Naive B cell (primary cell): ENCODE data around the gene MKLN1. TPM values are rescaled to one million over a fixed set of nuclear protein-coding genes. Genes with fewer than 3 reads are reported as not detected.
"Not testable (repeated sequence)": the region's sequence is repeated elsewhere in the genome, so short reads cannot be mapped to it uniquely, and the experiment has no call there.

Source experiments
- ATAC-seq, 2 donors: fragments of 150-1000 bp; cut with Tn5 transposase; 2 replicates each; pipeline ENCODE4 v1.10.0; 2021; ENCODE audit warnings: low read depth in 2 of 2, mild to moderate bottlenecking in 2 of 2, moderate library complexity in 2 of 2
- DNase-seq: peaks from one replicate; pipeline ENCODE4 v3.0.0; 2022
- H3K27ac Mint-ChIP-seq, 6 donors: one replicate each; pipeline ENCODE4 v1.8.0; 2020 to 2022; ENCODE audit warnings: mild to moderate bottlenecking in 6 of 6, mixed read lengths in 6 of 6, moderate library complexity in 5 of 6, inconsistent platforms in 2 of 6
- H3K27me3 Mint-ChIP-seq, 3 donors: one replicate each; pipeline ENCODE4 v1.8.0; 2021 to 2022; ENCODE audit warnings: mixed read lengths in 3 of 3, mild to moderate bottlenecking in 1 of 3
- H3K36me3 Mint-ChIP-seq, 2 donors: one replicate each; pipeline ENCODE4 v1.8.0; 2020 to 2022; ENCODE audit warnings: mixed read lengths in 2 of 2, inconsistent platforms in 1 of 2, mild to moderate bottlenecking in 1 of 2
- H3K4me1 Mint-ChIP-seq, 3 donors: one replicate each; pipeline ENCODE4 v1.8.0; 2020 to 2022; ENCODE audit warnings: mixed read lengths in 3 of 3, inconsistent platforms in 1 of 3, mild to moderate bottlenecking in 1 of 3, moderate library complexity in 1 of 3
- H3K4me3 Mint-ChIP-seq, 8 donors: one replicate each; pipeline ENCODE4 v1.8.0; 2020 to 2022; ENCODE audit warnings: mild to moderate bottlenecking in 8 of 8, mixed read lengths in 8 of 8, moderate library complexity in 8 of 8, inconsistent platforms in 2 of 8
- H3K9me3 Mint-ChIP-seq, 7 donors: one replicate each; pipeline ENCODE4 v1.8.0; 2020 to 2022; ENCODE audit warnings: mixed read lengths in 7 of 7, mild to moderate bottlenecking in 5 of 7, inconsistent platforms in 2 of 7, moderate library complexity in 1 of 7
- polyA plus RNA-seq, 6 donors: library from polyadenylated mRNA; unstranded; fragments of 300-500 nt; fragmentation: Illumina TruSeq; gene quantifications; one replicate each; pipeline ENCODE4 v1.2.3, GENCODE V29; 2021; ENCODE audit warnings: low read depth in 6 of 6

MKLN1 gene
- polyA plus RNA-seq, 6 donors from 2014 or later: 19.6 to 39.8 (median 26.0) TPM

GRCh38 chr7:131325179-131325840 is 2.4 kb upstream of the MKLN1 start:
- peaks cover 0 to 10% of the 10 kb centered on the region in 2 donors for H3K36me3 Mint-ChIP-seq
- peak overlapping the region in 4 of 6 donors; percentile 21 to 53 (median 38) for H3K27ac Mint-ChIP-seq
- peaks cover 0 to under 1% (median 0%) of the 10 kb centered on the region in 7 donors for H3K9me3 Mint-ChIP-seq
- peaks cover 34 to 39% (median 37%) of the 10 kb centered on the region in 3 donors for H3K4me1 Mint-ChIP-seq
- no peaks in the 10 kb centered on the region for H3K27me3 Mint-ChIP-seq
- H3K4me3 Mint-ChIP-seq: peak overlapping the region in 7 of 8 donors; percentile 36 to 88 (median 53)
- no peak for ATAC-seq
- DNase-seq: no peak

- DNase-seq (no peak), ATAC-seq (no peak)
- Mint-ChIP-seq H3K4me1 (peaks cover 40 to 48% (median 47%) of the 10 kb centered on the region in 3 donors), H3K9me3 (no peaks in the 10 kb centered on the region), H3K27ac (peak overlapping the region in 4 of 6 donors; percentile 60 to 100 (median 98)), H3K27me3 (no peaks in the 10 kb centered on the region), H3K4me3 (peak overlapping the region; percentile 87 to 100 (median 98)), H3K36me3 (peaks cover 0 to 10% of the 10 kb centered on the region in 2 donors)
These were observed 1.1 kb upstream of the MKLN1 start for GRCh38 chr7:131326576-131326975.

GRCh38 chr7:131327049-131327625 is 539 bp upstream of the MKLN1 start:
- DNase-seq (no peak), ATAC-seq (no peak)
- peaks cover 0 to 10% of the 10 kb centered on the region in 2 donors for H3K36me3 Mint-ChIP-seq
- H3K4me1 Mint-ChIP-seq: peaks cover 41 to 52% (median 48%) of the 10 kb centered on the region in 3 donors
- H3K4me3 Mint-ChIP-seq: peak overlapping the region; percentile 87 to 100 (median 98)
- H3K9me3 Mint-ChIP-seq: no peaks in the 10 kb centered on the region
- peak overlapping the region; percentile 94 to 100 (median 98) for H3K27ac Mint-ChIP-seq
- H3K27me3 Mint-ChIP-seq: no peaks in the 10 kb centered on the region

GRCh38 chr7:131328377-131329175 is 900 bp downstream of the MKLN1 start:
- no peak for ATAC-seq
- H3K27me3 Mint-ChIP-seq: no peaks in the 10 kb centered on the region
- no peak for DNase-seq
- peak overlapping the region; percentile 94 to 100 (median 98) for H3K27ac Mint-ChIP-seq
- H3K36me3 Mint-ChIP-seq: peaks cover 0 to 10% of the 10 kb centered on the region in 2 donors
- H3K4me1 Mint-ChIP-seq: peaks cover 41 to 57% (median 48%) of the 10 kb centered on the region in 3 donors
- H3K4me3 Mint-ChIP-seq: peak overlapping the region; percentile 87 to 100 (median 98)
- H3K9me3 Mint-ChIP-seq: no peaks in the 10 kb centered on the region

- ATAC-seq: no peak
- peak overlapping the region; percentile 64 to 100 (median 96) for H3K4me3 Mint-ChIP-seq
- no peak for DNase-seq
- no peaks in the 10 kb centered on the region for H3K9me3 Mint-ChIP-seq
- H3K27me3 Mint-ChIP-seq: no peaks in the 10 kb centered on the region
- H3K4me1 Mint-ChIP-seq: peaks cover 41 to 59% (median 46%) of the 10 kb centered on the region in 3 donors
- peak overlapping the region in 5 of 6 donors; percentile 94 to 100 (median 99) for H3K27ac Mint-ChIP-seq
- H3K36me3 Mint-ChIP-seq: peaks cover 0 to 10% of the 10 kb centered on the region in 2 donors
These were observed 1.5 kb downstream of the MKLN1 start for GRCh38 chr7:131329176-131329570.

GRCh38 chr7:131330299-131330698 is 2.6 kb downstream of the MKLN1 start:
- Mint-ChIP-seq H3K27ac (peak overlapping the region in 3 of 6 donors; percentile 10 to 100 (median 26)), H3K4me1 (peaks cover 36 to 63% (median 41%) of the 10 kb centered on the region in 3 donors), H3K27me3 (no peaks in the 10 kb centered on the region), H3K36me3 (peaks cover under 1 to 10% of the 10 kb centered on the region in 2 donors), H3K9me3 (peaks cover 0 to 6% (median 0%) of the 10 kb centered on the region in 7 donors), H3K4me3 (peak overlapping the region in 7 of 8 donors; percentile 24 to 100 (median 55))
- no peak for ATAC-seq
- DNase-seq: no peak

- DNase-seq (no peak), ATAC-seq (no peak)
- Mint-ChIP-seq H3K27ac (peak overlapping the region in 1 of 6 donors; percentile 67), H3K4me1 (peaks cover 39 to 54% (median 41%) of the 10 kb centered on the region in 3 donors), H3K36me3 (peaks cover 13 to 16% of the 10 kb centered on the region in 2 donors), H3K9me3 (peaks cover 0 to 21% (median 11%) of the 10 kb centered on the region in 7 donors), H3K4me3 (no peak overlapping the region), H3K27me3 (no peaks in the 10 kb centered on the region)
These were observed 4.1 kb downstream of the MKLN1 start for GRCh38 chr7:131331806-131332205.

GRCh38 chr7:131332729-131333128 is 5.1 kb downstream of the MKLN1 start:
- peaks cover 33 to 47% (median 39%) of the 10 kb centered on the region in 3 donors for H3K4me1 Mint-ChIP-seq
- peaks cover 17 to 21% of the 10 kb centered on the region in 2 donors for H3K36me3 Mint-ChIP-seq
- not testable (repeated sequence) for H3K4me3 Mint-ChIP-seq

GRCh38 chr7:131335639-131336381 is 8.1 kb downstream of the MKLN1 start:
- H3K27me3 Mint-ChIP-seq: no peaks in the 10 kb centered on the region
- peaks cover 11 to 34% of the 10 kb centered on the region in 2 donors for H3K36me3 Mint-ChIP-seq
- no peak for DNase-seq
- no peak overlapping the region for H3K27ac Mint-ChIP-seq
- peaks cover 17 to 43% (median 29%) of the 10 kb centered on the region in 3 donors for H3K4me1 Mint-ChIP-seq
- peaks cover 5 to 37% (median 18%) of the 10 kb centered on the region in 7 donors for H3K9me3 Mint-ChIP-seq
- H3K4me3 Mint-ChIP-seq: no peak overlapping the region
- no peak for ATAC-seq

More at GRCh38 chr7:131332729-131333128, 5.1 kb downstream of the MKLN1 start:
- not testable (repeated sequence) for ATAC-seq, H3K27ac Mint-ChIP-seq, DNase-seq, H3K27me3 Mint-ChIP-seq
- H3K9me3 Mint-ChIP-seq: peaks cover 5 to 29% (median 15%) of the 10 kb centered on the region in 7 donors

- DNase-seq: no peak
- Mint-ChIP-seq H3K27me3 (no peaks in the 10 kb centered on the region), H3K4me3 (no peak overlapping the region)
These were observed 9.3 kb downstream of the MKLN1 start for GRCh38 chr7:131336956-131337355.

GRCh38 chr7:131338173-131338572 is 10.5 kb downstream of the MKLN1 start:
- H3K4me3 Mint-ChIP-seq: no peak overlapping the region
- H3K4me1 Mint-ChIP-seq: peaks cover 22 to 51% (median 42%) of the 10 kb centered on the region in 3 donors
- peak overlapping the region in 2 of 6 donors; percentile 72 to 73 for H3K27ac Mint-ChIP-seq
- H3K27me3 Mint-ChIP-seq: no peaks in the 10 kb centered on the region
- H3K9me3 Mint-ChIP-seq: peaks cover 5 to 37% (median 18%) of the 10 kb centered on the region in 7 donors
- DNase-seq (no peak), ATAC-seq (peak in 1 of 2 donors; percentile 25)
- peaks cover 11 to 34% of the 10 kb centered on the region in 2 donors for H3K36me3 Mint-ChIP-seq

More at GRCh38 chr7:131336956-131337355, 9.3 kb downstream of the MKLN1 start:
- peaks cover 17 to 43% (median 32%) of the 10 kb centered on the region in 3 donors for H3K4me1 Mint-ChIP-seq
- H3K36me3 Mint-ChIP-seq: peaks cover 11 to 34% of the 10 kb centered on the region in 2 donors
- peaks cover 5 to 37% (median 18%) of the 10 kb centered on the region in 7 donors for H3K9me3 Mint-ChIP-seq
- H3K27ac Mint-ChIP-seq: peak overlapping the region in 2 of 6 donors; percentile 55 to 64
- ATAC-seq: no peak

- H3K9me3 Mint-ChIP-seq: peaks cover 5 to 37% (median 18%) of the 10 kb centered on the region in 7 donors
- H3K27ac Mint-ChIP-seq: no peak overlapping the region
- H3K4me1 Mint-ChIP-seq: peaks cover 26 to 53% (median 43%) of the 10 kb centered on the region in 3 donors
- peak overlapping the region in 1 of 8 donors; percentile 3 for H3K4me3 Mint-ChIP-seq
- no peaks in the 10 kb centered on the region for H3K27me3 Mint-ChIP-seq
- no peak for DNase-seq
- H3K36me3 Mint-ChIP-seq: peaks cover 11 to 34% of the 10 kb centered on the region in 2 donors
- no peak for ATAC-seq
These were observed 11.2 kb downstream of the MKLN1 start for GRCh38 chr7:131338691-131339390.
